MV-4-11 (cell line): ENCODE data around the gene DNAAF5.
"Not testable (repeated sequence)": the region's sequence is repeated elsewhere in the genome, so short reads cannot be mapped to it uniquely, and the experiment has no call there.

Experiments used
- DNase-seq: peaks from one replicate; lab custom pipeline; 2025; lab: John Stamatoyannopoulos, UW

Gene DNAAF5

DNA sequence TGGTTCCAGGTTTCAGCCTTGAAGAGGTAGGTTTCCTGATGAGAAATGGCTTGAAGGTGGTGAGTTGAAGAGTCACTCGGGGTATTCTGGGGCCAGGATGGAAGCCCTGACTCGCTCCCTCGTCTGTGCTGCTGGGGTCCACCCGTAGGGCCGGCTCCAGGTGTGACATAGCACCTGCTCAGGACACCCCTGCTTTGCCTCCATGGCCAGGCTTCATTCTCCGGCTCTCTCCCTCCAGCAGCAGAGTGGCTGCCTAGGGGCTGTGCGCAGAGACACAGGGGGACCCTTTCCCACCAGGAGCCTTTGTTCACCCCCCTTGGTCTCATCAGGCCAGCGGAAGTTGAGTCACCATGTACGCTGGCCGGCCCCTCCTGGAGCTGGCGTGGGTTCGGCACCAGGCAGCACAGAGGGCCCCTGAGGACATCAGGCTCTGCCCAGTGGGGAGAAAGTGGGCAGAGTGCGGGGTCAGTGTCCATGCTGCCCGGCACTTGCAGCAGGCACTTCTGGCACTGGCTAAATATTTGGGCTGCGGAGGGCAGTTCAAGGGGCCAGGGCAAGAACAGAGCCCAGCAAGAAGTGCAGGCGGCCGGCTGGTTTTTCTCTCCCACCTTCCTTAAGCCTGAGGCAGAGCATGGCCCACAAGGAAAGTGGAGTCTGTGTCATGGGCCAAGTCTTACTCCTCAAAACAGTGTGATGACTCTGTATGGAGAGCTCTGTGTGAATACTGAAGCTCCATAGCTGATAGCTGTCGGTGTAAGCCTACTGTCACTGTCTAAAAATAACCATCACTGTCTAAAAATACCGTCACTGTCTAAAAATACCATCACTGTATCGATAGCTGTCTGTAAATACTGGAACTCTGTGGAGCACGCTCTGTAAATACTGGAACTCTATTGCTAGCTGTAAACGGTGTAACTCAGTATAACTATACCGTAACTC, 4.3 kb downstream of the DNAAF5 start:
- DNase-seq, result peak; percentile 8

DNA sequence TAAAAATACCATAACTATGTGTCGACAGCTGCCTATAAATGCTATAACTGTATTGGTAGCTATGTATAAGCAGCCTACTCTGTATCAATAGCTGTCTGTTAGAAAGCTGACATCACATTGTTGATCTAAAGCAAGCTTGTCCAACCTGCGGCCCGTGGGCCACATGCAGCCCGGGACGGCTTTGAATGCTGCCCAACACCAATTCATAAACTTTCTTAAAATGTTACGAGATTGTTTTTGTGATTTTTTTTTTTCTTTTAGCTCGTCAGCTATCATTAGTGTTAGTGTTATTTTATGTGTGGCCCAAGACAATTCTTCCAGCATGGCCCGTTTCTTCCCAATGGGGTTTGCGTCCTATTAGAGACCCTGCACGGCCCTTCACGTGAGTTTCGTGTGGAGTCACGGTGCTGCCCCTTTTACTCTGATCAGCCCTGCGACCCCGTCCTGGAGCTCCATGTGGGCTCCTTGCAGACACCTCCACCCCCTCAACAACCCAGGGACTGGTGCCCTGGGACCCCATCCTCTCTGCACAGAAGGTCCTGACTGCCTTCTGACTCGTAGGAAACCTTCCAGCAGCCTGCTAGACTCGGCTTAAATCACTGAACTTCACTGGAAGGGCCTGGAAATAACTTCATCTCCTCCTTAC, 5.1 kb downstream of the DNAAF5 start:
- DNase-seq, result no peak

DNA sequence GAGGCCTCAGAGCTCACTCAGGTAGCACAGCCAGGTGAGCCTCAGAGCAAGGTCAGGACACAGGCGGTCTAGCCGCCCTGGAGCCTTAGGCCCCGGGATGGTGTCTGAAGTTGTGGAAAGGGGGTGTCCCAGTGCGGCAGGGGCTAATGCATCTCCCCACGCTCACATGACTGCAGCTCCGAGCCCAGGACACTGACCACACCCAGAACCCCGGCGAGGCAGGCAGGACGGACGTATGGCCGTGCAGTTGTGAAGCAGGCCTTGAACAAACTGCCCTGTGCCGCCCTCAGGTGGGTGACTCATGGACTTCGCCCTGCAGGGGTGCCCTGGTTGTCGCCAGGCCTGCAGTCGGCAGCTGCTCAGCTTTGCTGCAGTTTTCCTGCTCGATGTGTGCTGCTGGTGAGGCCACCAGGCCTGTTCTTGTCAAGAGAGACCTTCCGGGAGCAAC, 5.6 kb downstream of the DNAAF5 start:
- DNase-seq, result no peak

DNA sequence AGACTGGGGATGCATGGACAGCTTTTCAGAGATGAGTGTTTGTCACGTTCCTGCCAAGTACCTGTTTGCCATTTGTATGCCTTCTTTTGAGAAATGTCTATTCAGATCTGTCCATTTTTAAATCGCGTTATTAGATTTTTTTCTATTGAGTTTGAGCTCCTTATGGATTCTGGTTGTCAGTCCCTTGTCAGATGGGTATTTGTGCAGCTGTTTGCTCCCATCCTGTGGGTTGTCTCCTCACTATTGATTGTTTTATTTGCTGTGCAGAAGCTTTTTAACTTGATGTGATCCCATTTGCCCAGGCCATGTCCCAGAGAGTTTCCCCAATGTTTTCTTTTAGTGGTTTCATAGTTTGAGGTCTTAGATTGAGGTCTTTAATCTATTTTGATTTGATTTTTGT, 6.1 kb downstream of the DNAAF5 start:
- no peak for DNase-seq

DNA sequence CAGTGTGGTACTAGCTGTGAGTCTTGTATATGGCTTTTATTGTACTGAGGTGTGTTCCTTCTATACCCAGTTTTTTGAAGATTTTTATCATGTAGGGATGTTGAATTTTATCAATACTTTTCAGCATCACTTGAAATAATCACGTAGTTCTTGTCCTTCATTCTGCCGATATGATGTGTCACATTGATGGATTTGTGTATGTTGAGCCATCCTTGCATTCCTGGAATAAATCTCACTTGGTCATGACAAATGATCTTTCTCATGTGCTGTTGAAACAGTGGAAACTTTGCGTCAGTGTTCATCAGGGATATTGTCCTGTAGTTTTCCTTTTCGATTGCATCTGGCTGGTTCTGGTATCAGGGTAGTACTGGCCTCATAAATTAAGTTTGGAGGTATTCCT, 7.7 kb downstream of the DNAAF5 start:
- no peak for DNase-seq

DNA sequence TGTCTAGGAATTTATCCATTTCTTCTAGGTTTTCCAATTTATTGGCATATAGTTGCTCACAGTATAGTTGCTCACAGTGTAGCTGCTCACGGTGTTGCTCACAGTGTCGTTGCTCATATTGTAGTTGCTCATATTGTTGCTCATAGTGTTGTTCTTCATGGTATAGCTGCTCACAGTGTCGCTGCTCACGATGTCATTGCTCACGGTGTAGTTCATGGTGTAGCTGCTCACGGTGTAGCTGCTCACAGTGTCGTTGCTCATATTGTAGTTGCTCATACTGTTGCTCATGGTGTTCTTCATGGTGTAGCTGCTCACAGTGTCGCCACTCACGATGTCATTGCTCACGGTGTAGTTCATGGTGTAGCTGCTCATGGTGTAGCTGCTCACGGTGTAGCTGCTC, 8.3 kb downstream of the DNAAF5 start:
- no peak for DNase-seq

DNA sequence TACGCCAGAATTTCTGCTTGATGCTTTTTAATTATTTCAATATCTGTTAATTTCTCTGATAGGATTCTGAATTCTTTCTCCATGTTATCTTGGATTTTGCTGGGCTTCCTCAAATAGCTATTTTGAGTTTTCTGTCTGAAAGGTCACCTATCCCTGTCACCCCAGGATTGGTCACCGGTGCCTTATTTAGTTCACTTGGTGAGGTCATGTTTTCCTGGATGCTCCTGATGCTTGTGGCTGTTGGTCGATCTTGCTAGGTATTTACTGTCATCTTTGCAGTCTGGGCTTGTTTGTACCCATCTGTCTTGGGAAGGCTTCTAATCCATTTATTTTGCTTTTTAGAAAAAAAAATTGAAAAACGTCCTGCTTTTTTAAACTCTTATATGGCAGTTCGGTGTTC, 11.7 kb downstream of the DNAAF5 start:
- DNase-seq, result no peak

DNA sequence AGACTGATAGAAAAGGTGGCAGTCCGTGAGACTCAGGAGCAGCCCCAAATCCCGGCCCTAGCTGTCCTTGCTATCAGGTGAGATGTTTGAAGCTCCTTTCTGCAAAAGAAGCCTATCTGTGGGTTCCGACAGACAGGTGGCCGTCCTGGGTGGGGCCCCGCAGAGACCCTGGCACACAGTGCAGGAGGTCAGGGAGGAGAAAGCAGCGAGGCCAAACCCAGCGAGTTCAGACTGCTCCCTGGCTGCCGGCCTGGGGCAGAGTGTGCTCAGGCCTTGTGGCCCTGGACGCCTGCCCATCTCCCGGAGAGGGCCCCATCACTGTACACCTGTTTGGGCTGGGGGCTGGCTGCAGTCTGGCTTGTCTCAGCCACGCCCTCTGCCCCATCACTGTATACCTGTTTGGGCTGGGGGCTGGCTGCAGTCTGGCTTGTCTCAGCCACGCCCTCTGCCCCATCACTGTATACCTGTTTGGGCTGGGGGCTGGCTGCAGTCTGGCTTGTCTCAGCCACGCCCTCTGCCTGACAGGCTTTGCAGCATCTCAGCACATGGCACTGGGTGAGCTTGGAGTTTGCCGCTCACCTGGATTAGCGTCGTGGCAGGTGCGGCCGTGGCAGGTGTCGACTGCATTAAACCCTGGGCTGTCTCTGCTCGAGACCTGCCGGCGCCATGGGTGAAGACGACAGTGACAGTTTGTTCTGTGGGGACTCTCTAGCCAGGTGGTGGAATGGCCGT, 12.4 kb downstream of the DNAAF5 start:
- DNase-seq, result no peak

DNA sequence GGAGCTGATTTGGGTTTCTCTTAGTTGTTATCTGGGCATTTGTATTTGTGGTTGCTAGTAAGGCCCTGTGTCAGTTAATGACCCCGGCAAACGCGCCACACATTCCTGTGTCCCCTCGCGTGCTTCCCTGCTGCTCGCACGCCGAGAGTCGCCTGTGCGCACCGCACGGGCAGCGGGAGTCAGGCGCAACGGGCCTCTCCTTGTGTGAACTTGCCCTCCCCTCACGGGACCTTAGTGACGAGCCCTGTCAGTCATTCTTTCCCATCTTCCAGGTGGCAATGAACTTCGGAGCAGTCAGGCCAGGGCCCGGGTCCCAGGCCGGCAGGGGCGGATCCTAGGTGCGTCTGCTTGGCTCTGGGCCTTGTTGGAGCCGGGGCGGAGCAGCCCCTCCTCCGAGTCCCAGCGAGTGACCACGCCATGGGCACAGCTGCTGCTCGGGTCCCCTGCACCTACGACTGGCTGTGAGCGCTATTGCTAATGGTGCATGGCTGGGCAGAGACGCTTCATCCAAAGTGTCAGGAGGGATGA, 13.0 kb downstream of the DNAAF5 start:
- no peak for DNase-seq

DNA sequence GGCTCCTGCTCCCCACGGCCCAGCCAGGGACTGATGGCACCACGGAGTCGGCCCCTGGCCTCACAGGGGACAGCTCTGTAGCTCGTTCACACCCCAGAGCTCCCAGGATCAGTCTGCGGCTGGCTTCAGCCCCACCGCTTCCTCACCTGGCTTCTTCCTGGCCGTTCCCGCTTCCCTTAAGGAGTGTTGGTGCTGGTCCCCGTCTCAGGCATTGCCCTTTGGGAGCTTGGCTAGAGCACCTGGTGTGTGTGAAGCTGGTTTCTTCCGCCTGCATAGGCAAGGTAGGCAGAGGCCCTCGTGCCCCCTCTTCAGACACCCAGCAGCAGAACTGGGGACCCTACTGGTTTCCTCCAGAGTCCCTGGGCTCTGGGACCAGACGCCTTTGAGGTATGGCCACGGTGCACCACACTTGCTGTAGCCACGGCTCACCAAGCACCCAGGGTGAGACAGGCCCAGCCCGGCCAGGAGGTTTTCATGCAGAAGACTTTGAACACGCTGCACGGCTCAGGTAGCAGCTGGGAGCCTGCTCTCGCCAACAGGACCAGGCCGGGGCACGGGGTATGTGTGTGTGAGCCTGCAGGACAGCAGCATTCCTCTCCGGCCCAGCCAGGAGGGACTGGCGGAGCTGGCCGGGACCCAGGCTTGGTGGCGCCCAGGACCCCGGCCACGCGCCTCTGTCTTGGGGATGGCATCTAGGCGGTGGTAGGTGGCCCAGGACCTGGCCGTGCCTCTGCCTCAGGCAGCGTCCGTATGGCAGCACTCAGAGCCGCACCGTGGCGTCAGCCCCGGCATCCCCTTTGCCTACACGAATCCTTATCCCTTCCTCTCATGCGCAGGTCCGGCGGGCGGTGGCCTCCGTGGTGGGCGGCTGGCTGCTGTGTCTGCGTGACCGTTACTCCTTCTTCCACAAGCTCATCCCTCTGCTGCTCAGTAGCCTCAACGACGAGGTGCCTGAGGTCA, 13.8 kb downstream of the DNAAF5 start:
- no peak for DNase-seq

DNA sequence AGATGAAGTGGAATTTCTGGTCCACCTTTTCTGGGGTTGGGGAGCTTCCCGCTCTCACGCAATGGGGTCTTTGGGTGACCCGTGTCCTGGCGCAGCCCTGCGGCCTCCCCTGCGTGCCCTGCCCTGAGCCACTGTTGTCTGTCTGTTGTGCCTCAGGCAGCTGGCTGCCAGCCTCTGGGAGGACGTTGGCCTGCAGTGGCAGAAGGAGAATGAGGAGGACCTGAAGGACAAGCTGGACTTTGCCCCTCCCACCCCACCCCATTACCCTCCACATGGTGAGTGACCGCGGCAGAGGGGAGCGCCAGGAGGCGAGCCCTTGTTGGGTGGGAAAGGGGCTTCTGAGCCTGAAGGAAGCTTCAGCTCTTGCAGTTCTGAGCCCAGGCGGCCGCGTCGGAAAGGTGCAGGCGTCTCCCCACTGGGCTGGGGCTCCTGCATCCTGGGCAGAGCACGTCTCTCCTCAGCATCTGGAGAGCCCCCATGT, 14.7 kb downstream of the DNAAF5 start:
- no peak for DNase-seq

DNA sequence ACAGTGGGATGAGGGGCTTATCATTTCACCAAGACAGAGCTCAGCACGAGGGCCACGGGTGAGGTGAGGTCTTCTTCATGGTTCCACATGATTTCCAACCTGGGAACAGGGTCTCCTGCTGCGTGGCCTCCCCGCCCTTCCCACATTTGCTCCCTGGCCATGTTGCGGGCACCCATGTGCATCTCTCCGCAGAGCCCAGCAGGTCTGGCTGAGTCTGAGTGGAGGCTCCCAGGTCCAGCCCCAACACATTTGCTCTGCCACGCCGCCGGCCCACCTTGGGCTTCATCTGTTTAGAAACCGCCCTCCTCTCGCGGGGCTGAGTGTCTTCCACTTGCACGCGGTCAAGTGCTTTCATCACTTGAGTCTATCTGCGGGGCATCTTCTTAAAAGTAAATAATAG, 15.4 kb downstream of the DNAAF5 start:
- DNase-seq, result no peak

DNA sequence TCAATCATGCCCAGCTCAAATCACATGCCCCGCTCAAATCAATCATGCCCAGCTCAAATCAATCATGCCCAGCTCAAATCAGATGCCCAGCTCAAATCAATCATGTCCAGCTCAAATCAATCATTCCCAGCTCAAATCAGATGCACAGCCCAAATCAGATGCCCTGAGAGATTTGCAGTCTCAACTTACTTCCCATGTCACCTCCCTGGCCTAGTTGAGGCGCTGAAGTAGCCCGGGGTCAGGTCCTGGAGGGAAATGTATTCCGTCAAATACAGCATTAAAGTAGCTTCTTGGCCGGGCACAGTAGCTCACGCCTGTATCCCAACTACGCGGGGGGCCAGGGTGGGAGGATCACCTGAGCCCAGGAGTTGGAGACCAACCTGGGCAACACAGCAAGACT, 16.3 kb downstream of the DNAAF5 start:
- DNase-seq, result no peak

DNA sequence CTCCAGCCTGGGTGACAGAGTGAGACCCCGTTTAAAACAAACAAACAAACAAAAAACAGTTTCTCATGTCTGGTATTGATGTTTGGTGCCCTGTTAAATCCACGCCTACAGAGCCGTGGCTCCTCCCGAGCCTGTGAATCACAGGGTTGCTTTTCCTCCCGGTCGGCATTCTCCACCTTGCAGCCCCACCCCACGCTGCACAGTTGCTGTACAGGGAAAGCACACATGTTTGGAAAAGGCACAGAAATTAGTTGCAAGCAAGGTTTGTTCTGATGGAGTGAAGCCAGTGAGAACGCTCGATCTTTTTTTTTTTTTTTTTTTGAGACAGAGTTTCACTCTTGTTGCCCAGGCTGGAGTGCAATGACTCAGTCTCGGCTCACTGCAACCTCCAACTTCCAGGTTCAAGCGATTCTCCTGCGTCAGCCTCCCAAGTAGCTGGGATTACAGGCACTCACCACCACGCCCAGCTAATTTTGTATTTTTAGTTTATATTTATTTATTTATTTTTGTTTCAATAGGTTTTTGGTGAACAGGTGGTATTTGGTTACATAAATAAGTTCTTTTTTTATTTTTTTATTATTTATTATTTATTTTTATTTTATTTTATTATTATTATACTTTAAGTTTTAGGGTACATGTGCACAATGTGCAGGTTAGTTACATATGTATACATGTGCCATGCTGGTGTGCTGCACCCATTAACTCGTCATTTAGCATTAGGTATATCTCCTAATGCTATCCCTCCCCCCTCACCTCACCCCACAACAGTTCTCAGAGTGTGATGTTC, 17.0 kb downstream of the DNAAF5 start:
- not testable (repeated sequence) for DNase-seq

DNA sequence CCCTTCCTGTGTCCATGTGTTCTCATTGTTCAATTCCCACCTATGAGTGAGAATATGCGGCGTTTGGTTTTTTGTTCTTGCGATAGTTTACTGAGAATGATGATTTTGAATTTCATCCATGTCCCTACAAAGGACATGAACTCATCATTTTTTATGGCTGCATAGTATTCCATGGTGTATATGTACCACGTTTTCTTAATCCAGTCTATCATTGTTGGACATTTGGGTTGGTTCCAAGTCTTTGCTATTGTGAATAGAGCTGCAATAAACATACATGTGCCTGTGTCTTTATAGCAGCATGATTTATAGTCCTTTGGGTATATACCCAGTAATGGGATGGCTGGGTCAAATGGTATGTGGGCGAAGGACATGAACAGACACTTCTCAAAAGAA, 17.6 kb downstream of the DNAAF5 start:
- DNase-seq, result not testable (repeated sequence)

DNA sequence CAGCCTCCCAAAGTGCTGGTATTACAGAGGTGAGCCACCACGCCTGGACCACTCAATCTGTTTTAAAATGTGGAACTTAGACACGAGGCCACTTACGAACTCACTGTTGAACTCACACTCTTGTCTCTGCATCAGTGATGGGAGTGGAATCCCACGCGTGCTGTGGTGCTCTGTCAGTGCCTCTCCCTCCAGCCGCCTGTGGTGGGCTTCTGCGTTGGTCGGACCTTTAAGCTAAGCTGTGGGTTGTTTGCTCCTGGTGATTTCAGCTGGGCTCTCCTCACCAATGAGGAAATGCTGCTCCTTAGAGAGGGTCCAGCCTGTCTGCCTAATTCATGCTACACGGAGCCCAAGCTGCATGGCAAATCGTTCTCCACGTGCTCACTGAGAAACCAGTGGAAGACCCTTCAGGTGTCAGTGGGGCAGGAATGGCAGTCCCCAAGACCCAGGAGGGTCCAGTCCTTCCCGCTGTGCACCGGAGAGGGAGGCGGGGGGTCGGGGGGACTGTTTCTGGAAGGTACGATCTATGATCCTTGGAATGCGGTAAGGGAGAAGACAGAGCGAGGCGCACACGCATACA, 18.4 kb downstream of the DNAAF5 start:
- no peak for DNase-seq

DNA sequence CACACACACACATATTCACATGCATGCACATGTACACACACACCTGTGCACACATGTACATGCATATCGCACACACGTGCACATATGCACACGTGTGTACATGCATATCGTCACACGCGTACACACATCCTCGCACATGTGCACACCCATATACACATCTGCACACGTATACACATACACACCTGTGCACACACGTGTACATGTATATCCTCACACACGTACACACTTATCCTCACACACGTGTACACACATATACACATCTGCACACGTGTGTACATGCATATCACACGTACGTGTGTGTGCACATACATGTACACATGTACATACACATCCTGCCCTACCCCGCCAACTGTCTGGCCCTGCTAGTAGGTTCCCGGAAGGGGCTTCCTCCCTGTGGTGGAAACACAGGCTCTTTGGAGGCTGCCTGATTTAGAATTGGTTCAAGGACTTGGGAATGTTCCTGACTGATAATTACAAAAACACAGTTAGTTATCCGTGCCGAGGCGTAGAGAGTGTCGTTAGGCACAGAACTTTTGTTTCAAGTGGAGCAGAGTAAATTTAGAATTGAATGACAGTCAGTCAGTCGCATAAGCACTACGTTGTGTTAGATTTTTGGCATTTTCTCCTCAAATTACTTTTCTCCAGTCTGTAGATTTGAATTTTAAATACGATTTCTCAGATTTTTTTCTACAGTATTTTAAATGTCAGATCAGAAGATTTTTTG, 19.1 kb downstream of the DNAAF5 start:
- no peak for DNase-seq

DNA sequence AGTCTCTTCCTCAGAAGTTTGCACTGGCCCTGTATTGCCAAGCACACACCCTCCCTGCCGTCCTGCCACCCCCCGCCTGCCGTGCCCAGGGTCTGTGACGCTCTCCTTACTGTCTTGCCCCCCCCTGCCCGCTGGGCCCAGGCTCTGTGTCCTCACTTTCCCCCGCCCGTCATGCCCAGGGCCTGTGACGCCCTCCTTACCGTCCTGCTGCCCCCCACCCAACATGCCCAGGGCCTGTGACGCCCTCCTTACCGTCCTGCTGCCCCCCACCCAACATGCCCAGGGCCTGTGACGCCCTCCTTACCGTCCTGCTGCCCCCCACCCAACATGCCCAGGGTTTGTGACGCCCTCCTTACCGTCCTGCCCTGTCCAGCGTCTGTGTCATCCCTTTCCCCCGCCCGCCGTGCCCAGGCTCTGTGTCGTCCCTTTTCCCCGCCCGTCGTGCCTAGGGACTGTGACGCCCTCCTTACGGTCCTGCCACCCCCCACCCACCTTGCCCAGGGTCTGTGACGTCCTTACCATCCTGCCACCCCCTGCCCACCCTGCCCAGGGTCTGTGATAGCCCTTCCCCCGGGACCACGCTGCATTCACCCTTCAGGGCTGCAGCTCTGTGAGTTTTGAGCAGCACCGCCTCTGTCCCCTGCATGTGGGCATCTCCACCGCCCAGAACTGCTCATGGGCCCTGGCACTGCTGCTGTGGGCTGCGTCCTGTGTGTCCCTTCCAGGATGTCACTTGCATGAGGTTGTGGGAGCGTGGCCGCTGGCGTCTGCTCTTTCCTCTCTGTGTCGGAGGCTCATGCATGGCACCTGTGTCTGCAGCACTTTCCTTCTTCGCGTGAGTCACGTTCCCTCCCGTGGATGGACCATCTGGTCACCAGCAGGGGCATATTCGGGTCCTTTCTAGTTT, 19.9 kb downstream of the DNAAF5 start:
- DNase-seq, result no peak
